SJCRH30 (cell line): ENCODE measurements around the gene EPHA6. TPM values are rescaled to one million over a fixed set of nuclear protein-coding genes. Genes with fewer than 3 reads are reported as not detected.
"Not testable (repeated sequence)": the region's sequence is repeated elsewhere in the genome, so short reads cannot be mapped to it uniquely, and the experiment has no call there.

Source experiments
- DNase-seq, 2 experiments: peaks; one replicate each; pipeline ENCODE4 v3.0.0-alpha.2; 2015 to 2020
- H3K27ac ChIP-seq: fragments of 250-450 bp; sonication (Bioruptor Pico); 2 replicates; pipeline ENCODE4 v1.5.1; 2020; ENCODE audit warnings: mild to moderate bottlenecking, moderate library complexity
- H3K27me3 ChIP-seq: fragments of 250-450 bp; sonication (Bioruptor Pico); 2 replicates; pipeline ENCODE4 v1.5.1; 2020; ENCODE audit warnings: mild to moderate bottlenecking, moderate library complexity
- H3K36me3 ChIP-seq: fragments of 250-450 bp; sonication (Bioruptor Pico); 2 replicates; pipeline ENCODE4 v1.5.1; 2020; ENCODE audit warnings: mild to moderate bottlenecking, moderate library complexity
- H3K4me1 ChIP-seq: fragments of 250-450 bp; sonication (Bioruptor Pico); 2 replicates; pipeline ENCODE4 v1.5.1; 2020; ENCODE audit warnings: mild to moderate bottlenecking, moderate library complexity
- H3K4me3 ChIP-seq: fragments of 250-450 bp; sonication (Bioruptor Pico); 2 replicates; pipeline ENCODE4 v1.5.1; 2020; ENCODE audit warnings: mild to moderate bottlenecking, moderate library complexity
- H3K9me3 ChIP-seq: fragments of 250-450 bp; sonication (Bioruptor Pico); replicated peaks from 2 replicates; pipeline ENCODE4 v1.5.1; 2020; ENCODE audit warnings: mild to moderate bottlenecking, moderate library complexity
- total RNA-seq: library from RNA; depleted of rRNA; stranded (reverse); fragments of >200 nt; shearing (Covaris generic); gene quantifications from 2 replicates; pipeline ENCODE4 v1.2.3, GENCODE V29; 2014

EPHA6 gene
- total RNA-seq, 1 experiment from 2014 or later: not detected

DNA sequence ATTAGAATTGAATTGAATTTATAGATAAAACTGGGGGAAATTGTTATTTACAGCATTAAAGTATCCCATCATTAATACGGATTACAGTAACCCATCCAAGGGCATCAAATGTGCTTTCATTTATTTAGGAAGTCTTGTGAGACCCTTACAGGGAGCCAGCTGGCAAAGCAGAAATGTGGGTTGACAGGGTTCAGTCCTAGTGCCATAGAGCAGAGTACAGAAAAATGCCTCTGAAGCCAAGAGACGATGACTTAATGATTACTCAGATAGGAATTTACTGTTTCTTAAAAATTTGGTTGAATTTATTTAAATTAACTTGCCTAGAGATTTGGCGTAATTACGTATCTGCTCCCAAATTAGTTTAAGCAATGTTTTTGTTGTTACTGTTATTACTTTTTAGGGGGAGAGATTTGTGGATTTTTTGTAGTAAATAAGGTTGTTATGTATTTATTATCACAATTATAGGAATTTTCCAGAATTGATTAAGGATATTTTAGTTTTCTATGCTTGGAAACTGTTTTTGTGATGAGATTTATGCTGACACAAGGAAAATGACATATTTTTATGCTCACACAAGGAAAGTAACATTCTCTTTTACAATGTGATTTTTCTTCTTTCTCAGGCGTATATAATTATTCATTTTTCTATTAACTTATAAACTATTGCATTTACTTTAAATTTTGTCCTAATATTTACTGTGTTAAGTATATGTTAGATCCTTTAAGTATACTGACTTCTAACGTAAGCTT is 152.0 kb downstream of the EPHA6 start:
- no peaks in the 10 kb centered on the region for H3K27me3 ChIP-seq
- no peaks in the 10 kb centered on the region for H3K4me1 ChIP-seq
- H3K27ac ChIP-seq: no peak overlapping the region
- no peaks in the 10 kb centered on the region for H3K36me3 ChIP-seq
- no peak overlapping the region for H3K4me3 ChIP-seq
- DNase-seq: no peak
- no peaks in the 10 kb centered on the region for H3K9me3 ChIP-seq

DNA sequence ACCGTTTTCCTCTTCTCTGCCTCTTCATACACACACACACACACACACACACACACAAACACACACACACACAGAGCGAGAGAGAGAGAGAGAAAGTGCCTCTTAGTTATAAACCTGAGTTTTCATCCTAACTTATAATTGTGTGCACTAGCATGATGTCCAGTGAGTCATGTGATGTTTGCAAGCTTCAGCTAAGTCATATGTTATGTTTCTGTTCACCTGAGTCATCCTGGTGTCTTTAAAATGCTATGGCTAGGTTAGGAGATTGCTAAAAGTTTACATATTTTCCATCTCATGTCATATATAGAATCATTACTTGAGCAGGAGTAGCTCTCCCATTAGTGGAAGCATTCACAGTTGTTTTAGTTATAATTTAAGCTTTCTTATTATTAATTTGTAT is 155.8 kb downstream of the EPHA6 start:
- no peaks in the 10 kb centered on the region for H3K36me3 ChIP-seq
- no peaks in the 10 kb centered on the region for H3K9me3 ChIP-seq
- no peak for DNase-seq

DNA sequence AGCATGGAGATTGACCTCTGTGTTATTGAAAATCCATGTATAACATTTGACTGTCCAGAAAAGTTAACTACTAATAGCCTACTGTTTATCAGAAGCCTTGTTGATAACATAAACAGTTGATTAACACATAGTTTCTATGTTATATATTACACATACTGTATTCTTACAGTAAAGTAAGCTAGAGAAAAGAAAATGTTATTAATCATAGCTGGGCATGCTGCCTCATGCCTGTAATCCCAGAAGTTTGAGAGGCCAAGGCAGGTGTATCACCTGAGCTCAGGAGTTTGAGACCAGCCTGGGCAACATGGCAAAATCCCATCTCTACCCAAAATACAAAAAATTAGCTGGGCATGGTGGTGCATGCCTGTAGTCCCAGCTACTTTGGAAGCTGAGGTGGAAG is 163.3 kb downstream of the EPHA6 start:
- no peaks in the 10 kb centered on the region for H3K36me3 ChIP-seq
- DNase-seq: no peak
- no peaks in the 10 kb centered on the region for H3K27me3 ChIP-seq
- no peaks in the 10 kb centered on the region for H3K9me3 ChIP-seq
- no peak overlapping the region for H3K27ac ChIP-seq
- no peak overlapping the region for H3K4me3 ChIP-seq
- H3K4me1 ChIP-seq: no peaks in the 10 kb centered on the region; the same call in 1 of the 2 replicates

More for the DNA sequence above, 155.8 kb downstream of the EPHA6 start:
- no peaks in the 10 kb centered on the region for H3K27me3 ChIP-seq
- no peak overlapping the region for H3K4me3 ChIP-seq
- H3K4me1 ChIP-seq: no peaks in the 10 kb centered on the region
- no peak overlapping the region for H3K27ac ChIP-seq

DNA sequence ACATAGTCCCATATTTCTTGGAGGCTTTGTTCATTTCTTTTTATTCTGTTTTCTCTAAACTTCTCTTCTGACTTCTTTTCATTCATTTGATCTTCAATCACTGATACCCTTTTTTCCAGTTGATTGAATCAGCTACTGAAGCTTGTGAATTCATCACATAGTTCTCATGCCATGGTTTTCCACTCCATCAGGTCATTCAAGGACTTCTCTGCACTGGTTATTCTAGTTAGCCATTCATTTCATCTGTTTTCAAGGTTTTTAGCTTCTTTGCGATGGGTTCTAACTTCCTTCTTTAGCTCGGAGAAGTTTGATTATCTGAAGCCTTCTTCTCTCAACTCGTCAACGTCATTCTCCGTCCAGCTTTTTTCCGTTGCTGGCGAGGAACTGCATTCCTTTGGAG is 169.3 kb downstream of the EPHA6 start:
- H3K4me3 ChIP-seq: not testable (repeated sequence)

DNA sequence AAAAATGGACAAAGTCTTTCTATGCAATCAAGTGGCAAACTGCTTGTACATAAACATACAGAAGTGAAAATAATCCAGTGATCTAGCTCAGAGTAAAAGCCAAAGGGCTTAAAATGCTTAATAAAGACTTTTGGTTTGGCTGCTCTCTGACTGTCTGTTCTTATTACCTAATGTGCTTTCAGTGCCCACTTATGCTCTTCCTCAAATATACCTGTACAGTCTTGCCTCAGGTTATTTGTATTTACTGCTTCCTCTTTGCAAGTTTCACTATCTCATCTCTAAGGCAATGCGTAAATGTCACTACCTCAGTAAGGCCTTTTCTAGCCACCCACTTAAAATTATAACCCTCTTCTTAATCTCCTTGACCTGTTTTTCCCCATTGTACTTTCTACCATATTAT is 171.8 kb downstream of the EPHA6 start:
- no peak for DNase-seq
- Histone ChIP-seq H3K4me3 (no peak overlapping the region), H3K9me3 (no peaks in the 10 kb centered on the region), H3K27me3 (no peaks in the 10 kb centered on the region), H3K27ac (no peak overlapping the region), H3K36me3 (no peaks in the 10 kb centered on the region), H3K4me1 (no peaks in the 10 kb centered on the region)

More for the DNA sequence above, 169.3 kb downstream of the EPHA6 start:
- not testable (repeated sequence) for H3K9me3 ChIP-seq, H3K4me1 ChIP-seq, H3K27me3 ChIP-seq, DNase-seq, H3K27ac ChIP-seq, H3K36me3 ChIP-seq

DNA sequence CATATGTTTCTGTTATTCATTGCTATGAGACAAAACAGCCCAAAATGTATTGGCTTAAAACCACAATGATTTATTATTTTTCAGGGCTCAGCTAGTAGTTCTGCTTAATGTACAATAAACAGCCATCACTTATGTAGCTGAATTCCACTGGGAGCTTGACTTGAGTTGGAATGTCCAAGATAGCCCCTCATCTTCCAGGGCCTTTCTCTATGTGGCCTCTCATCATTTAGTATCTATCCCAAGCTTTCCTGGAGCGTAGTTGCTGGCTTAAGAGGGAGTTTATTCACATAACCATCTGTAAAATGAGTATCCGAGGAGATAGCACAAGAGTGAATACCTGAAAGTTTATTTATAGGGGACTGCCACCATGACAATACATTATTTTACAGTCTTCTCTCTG is 176.8 kb downstream of the EPHA6 start:
- Histone ChIP-seq H3K27ac (no peak overlapping the region), H3K27me3 (no peaks in the 10 kb centered on the region)

DNA sequence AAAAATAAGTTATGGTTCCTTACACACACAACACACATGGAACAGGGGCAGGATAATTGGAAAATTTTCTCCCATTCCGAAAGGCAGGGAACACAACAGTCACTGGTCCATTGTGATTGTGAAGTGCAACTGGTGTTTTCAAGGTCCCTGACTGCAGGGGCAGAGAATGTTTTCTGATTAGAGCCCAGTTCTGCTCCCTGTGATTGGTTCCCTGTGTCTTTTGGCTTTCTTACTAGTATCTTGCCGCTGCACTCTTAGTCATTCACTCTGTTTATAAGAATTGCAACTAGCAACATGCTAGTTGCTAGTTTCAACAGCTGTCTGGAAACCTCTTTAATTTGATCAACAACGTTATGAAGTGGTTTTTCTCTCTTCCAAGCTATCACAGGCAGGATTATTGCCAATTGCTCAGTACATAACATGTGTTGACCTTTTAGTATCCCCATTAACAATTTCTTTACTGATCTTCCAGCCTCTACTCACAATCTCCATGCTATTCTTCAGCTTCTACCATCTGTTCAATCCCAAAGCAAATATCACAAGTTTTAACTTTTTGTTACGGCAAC is 177.5 kb downstream of the EPHA6 start:
- Histone ChIP-seq H3K4me1 (no peaks in the 10 kb centered on the region), H3K27me3 (no peaks in the 10 kb centered on the region), H3K27ac (no peak overlapping the region), H3K4me3 (no peak overlapping the region), H3K36me3 (no peaks in the 10 kb centered on the region), H3K9me3 (no peaks in the 10 kb centered on the region)
- DNase-seq: no peak

More for the DNA sequence above, 176.8 kb downstream of the EPHA6 start:
- DNase-seq: no peak
- H3K36me3 ChIP-seq: no peaks in the 10 kb centered on the region
- no peaks in the 10 kb centered on the region for H3K9me3 ChIP-seq
- H3K4me3 ChIP-seq: no peak overlapping the region
- H3K4me1 ChIP-seq: no peaks in the 10 kb centered on the region

DNA sequence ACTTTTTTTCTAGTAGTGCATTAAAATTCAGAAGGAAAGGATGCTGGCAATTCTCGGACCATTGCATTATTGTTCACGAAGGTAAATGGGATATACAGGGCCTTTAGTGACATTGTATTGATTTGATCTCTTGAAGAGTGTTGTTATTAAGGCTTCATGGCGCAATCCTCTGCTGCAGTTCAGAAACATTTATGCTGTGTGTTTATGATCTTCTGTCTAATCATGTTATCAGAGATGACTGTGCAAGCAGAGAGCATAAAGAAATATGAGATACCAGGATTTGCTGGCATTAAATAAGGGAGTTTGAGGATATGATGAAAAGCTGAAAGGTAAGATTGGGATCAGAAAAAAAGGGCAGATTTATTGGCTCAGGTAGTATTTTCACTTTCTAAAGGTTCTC is 180.6 kb downstream of the EPHA6 start:
- no peak for DNase-seq
- H3K9me3 ChIP-seq: no peaks in the 10 kb centered on the region
- H3K4me3 ChIP-seq: no peak overlapping the region
- no peaks in the 10 kb centered on the region for H3K36me3 ChIP-seq
- H3K4me1 ChIP-seq: no peaks in the 10 kb centered on the region
- H3K27me3 ChIP-seq: no peaks in the 10 kb centered on the region
- no peak overlapping the region for H3K27ac ChIP-seq

DNA sequence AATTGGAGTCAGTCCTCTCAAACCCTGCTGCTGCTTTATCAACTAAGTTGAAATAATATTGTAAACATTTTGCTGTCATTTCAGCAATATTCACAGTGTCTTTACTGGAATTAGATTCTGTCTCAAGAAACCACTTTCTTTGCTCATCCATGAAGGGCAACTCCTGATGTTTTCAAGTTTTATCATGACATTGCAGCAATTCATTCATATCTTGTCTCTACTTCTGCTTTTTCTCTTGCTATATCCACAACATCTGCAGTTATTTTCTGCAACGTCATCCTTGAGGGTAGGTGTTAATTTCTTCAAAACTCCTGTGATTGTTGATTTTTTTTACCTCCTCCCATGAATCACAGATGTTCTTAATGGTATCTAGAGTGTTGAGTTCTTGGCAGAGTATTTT is 181.6 kb downstream of the EPHA6 start:
- no peak overlapping the region for H3K4me3 ChIP-seq
- H3K4me1 ChIP-seq: no peaks in the 10 kb centered on the region
- H3K36me3 ChIP-seq: no peaks in the 10 kb centered on the region
- H3K27ac ChIP-seq: no peak overlapping the region
- H3K27me3 ChIP-seq: no peaks in the 10 kb centered on the region
- DNase-seq: no peak
- no peaks in the 10 kb centered on the region for H3K9me3 ChIP-seq

DNA sequence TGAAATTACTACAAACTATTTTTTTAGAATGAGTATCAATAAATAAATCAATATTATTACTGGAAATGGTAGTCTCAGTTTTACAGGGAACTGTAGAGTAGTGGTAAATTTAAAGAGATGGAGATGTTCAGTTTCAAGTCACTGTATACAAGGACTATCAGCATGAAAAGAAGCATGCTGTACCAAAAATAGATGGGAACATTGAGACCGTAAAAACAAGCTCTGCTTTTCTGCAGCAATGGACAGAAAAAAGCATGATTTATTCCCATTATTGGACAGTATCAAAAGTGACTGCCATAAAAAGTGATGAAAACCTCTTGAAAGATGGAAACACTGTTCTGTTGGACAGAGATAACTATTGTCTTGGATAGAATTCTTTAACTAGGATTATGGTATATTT is 187.2 kb downstream of the EPHA6 start:
- H3K4me1 ChIP-seq: no peaks in the 10 kb centered on the region
- H3K4me3 ChIP-seq: no peak overlapping the region
- no peak for DNase-seq
- H3K27ac ChIP-seq: no peak overlapping the region
- H3K27me3 ChIP-seq: no peaks in the 10 kb centered on the region
- H3K36me3 ChIP-seq: no peaks in the 10 kb centered on the region
- no peaks in the 10 kb centered on the region for H3K9me3 ChIP-seq

DNA sequence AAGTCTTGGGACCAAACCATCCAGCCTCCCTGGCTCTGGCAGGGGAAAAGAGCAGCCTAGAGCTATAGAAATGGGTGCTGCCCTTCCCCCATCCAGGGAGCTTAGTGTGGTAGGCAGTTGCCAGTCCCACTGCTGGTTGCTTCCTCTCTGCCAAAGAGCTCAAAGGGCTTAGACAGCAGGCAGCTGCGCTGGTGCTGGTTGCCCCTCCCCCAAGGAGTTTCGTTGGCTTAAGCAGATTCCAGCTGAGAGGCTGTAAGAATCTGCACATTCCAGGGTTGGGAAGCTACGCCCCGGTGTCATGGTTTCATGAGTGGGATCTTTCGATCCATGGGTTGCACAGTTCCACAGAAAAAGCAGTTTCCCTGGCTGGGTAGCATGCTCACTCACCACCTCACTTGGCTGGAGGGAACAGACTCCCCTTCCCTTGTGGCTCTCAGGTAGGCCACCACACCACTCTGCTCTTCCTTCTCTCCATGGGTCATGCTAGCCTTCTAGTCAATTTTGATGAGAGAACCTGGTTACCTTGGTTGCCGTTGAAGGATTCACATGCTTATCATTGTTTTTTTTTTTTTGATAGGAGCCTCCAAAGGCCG is 195.1 kb downstream of the EPHA6 start:
- Histone ChIP-seq H3K9me3 (no peaks in the 10 kb centered on the region), H3K27ac (no peak overlapping the region), H3K4me1 (0 out of 2 replicates have a peak, but pooled peaks cover 3% of the 10 kb centered on the region), H3K27me3 (no peaks in the 10 kb centered on the region), H3K4me3 (no peak overlapping the region), H3K36me3 (no peaks in the 10 kb centered on the region)
- DNase-seq: peak; percentile 67 to 68

DNA sequence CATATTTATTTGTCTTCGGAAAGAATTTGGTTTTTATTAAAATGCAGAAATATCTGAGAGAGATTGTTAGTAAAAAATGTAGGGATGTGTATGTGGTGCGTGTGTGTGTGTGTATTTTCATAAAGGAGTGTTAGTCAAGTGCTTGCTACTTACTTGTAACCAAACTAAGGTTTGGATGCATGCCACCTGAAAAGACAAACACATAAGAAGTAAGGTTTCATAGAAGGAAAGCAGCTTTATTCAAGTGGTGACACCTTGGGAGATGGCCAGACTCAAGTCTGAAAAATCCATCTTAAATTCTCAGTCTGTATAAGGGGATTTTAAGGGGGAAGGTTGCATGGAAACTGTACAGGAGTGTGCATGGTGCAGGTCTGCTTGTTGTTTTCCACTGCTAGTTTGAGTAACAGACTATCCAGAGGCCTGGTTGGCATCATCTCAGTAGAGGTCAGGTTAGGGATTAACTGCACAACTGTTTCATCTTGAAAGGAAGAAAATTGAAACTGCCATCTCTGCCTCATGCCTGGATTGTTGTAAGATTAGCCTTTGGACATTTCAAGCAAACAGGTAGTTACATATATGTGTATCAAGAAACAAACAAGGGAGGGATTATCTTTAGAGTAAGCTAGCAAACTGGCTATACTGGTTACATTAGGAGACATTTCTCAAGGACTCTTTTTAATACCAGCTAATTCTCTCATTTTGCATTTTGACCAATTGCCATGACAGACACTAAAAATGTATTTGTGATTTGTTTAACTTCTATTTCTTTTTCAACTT is 196.7 kb downstream of the EPHA6 start:
- H3K4me3 ChIP-seq: no peak overlapping the region
- H3K27me3 ChIP-seq: no peaks in the 10 kb centered on the region
- no peak for DNase-seq
- no peaks in the 10 kb centered on the region for H3K9me3 ChIP-seq
- H3K4me1 ChIP-seq: 0 out of 2 replicates have a peak, but pooled peaks cover 3% of the 10 kb centered on the region
- H3K27ac ChIP-seq: no peak overlapping the region
- no peaks in the 10 kb centered on the region for H3K36me3 ChIP-seq

DNA sequence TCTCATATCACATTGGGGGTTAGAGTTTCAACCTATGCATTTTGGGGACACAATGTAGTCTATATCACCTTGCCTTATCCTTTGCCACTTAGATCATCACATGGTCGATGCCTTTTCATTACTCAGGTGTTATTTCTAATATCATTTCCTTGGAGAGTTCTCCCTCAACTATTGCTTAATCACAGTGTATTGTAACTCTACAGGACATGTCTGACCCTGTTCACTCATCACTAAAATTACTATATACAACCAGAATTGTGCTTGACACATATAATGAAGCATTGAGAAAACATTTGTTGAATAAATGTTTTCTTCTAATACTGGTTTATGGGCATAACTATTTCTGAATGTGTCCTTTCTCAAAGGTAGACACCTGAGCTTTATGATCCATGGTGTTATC is 207.4 kb downstream of the EPHA6 start:
- H3K27ac ChIP-seq: no peak overlapping the region

DNA sequence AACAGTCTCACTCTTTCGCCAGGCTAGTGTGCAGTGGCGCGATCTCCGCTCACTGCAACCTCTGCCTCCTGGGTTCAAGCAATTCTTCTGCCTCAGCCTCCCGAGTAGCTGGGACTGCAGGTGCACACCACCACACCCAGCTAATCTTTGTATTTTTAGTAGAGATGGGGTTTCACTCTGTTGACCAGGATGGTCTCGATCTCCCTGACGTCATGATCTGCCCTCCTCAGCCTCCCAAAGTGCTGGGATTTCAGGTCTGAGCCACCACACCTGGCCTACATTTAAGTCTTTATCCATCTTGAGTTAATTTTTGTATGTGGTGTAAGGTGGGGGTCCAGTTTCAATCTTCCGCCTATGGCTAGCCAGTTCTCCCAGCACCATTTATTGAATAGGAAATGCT is 211.2 kb downstream of the EPHA6 start:
- not testable (repeated sequence) for H3K36me3 ChIP-seq, H3K4me3 ChIP-seq, H3K27ac ChIP-seq, DNase-seq, H3K4me1 ChIP-seq, H3K27me3 ChIP-seq, H3K9me3 ChIP-seq

More for the DNA sequence above, 207.4 kb downstream of the EPHA6 start:
- no peak for DNase-seq
- no peaks in the 10 kb centered on the region for H3K4me1 ChIP-seq
- no peaks in the 10 kb centered on the region for H3K36me3 ChIP-seq
- no peak overlapping the region for H3K4me3 ChIP-seq
- no peaks in the 10 kb centered on the region for H3K9me3 ChIP-seq
- no peaks in the 10 kb centered on the region for H3K27me3 ChIP-seq

DNA sequence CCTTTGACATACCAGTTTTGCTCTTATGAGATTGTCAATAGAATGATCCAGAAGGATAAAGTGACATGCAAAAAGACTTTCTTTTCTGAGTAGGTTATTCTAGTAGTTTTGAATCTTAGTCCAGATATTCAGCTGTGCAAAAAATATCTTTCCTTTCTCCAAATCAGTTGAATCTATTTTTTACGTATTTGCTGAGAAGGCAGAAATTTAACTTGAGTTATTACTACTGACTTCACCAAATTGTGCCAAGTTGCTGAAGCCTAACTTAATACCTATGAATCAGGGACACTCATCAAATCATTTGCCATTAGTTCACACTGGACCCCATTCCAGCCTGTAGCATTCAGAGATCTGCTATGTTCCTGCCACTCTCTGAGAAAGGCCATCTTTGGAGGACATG is 215.6 kb downstream of the EPHA6 start:
- DNase-seq: no peak
- H3K9me3 ChIP-seq: no peaks in the 10 kb centered on the region
- no peaks in the 10 kb centered on the region for H3K27me3 ChIP-seq
- no peak overlapping the region for H3K4me3 ChIP-seq
- no peaks in the 10 kb centered on the region for H3K36me3 ChIP-seq
- no peak overlapping the region for H3K27ac ChIP-seq
- H3K4me1 ChIP-seq: no peaks in the 10 kb centered on the region
